HAP-1 (cell line): Measurements from ENCODE around the gene CD63.

Experiments
- DNase-seq, 2 experiments: peaks; one replicate each; pipeline ENCODE4 v3.0.0-alpha.2; 2016 to 2020; ENCODE audit warnings: low spot score in 2 of 2
- H3K27me3 ChIP-seq: fragments of 250-450 bp; sonication (Bioruptor Pico); 2 replicates; pipeline ENCODE4 v1.5.1; 2020; ENCODE audit warnings: low read depth, mild to moderate bottlenecking, moderate library complexity
- H3K36me3 ChIP-seq: fragments of 250-450 bp; sonication (Bioruptor Pico); replicated peaks from 2 replicates; pipeline ENCODE4 v1.5.1; 2020; ENCODE audit warnings: mild to moderate bottlenecking
- H3K4me1 ChIP-seq: fragments of 250-450 bp; sonication (Bioruptor Pico); 2 replicates; pipeline ENCODE4 v1.5.1; 2020; ENCODE audit warnings: mild to moderate bottlenecking
- H3K4me3 ChIP-seq: fragments of 250-450 bp; sonication (Bioruptor Pico); 2 replicates; pipeline ENCODE4 v1.5.1; 2020; ENCODE audit warnings: mild to moderate bottlenecking, moderate library complexity
- H3K9me3 ChIP-seq: fragments of 250-450 bp; sonication (Bioruptor Pico); 2 replicates; pipeline ENCODE4 v1.5.1; 2020; ENCODE audit warnings: mild to moderate bottlenecking, moderate library complexity
- in situ Hi-C: fragments of 300-500 bp; cut with MboI; formaldehyde crosslinking; loops from 3 replicates; pipeline ENCODE4 v1.14.3; 2020; ENCODE audit warnings: low sequenced_read_pairs, inconsistent platforms, mixed read lengths

Gene CD63

GRCh38 chr12:55722948-55723347, 5.9 kb downstream of the CD63 start:
- in situ Hi-C loops: no loop called here

GRCh38 chr12:55721601-55722213, 7.1 kb downstream of the CD63 start:
- H3K4me3 ChIP-seq: no peak overlapping the region
- no peak for DNase-seq
- H3K27me3 ChIP-seq: no peaks in the 10 kb centered on the region
- in situ Hi-C loops: no loop called here
- H3K9me3 ChIP-seq: no peaks in the 10 kb centered on the region
- H3K4me1 ChIP-seq: peaks cover 12% of the 10 kb centered on the region
- peaks cover 32% of the 10 kb centered on the region for H3K36me3 ChIP-seq

More at GRCh38 chr12:55722948-55723347, 5.9 kb downstream of the CD63 start:
- no peak for DNase-seq
- Histone ChIP-seq H3K9me3 (no peaks in the 10 kb centered on the region), H3K4me3 (no peak overlapping the region), H3K27me3 (no peaks in the 10 kb centered on the region), H3K36me3 (peaks cover 39% of the 10 kb centered on the region), H3K4me1 (peaks cover 3% of the 10 kb centered on the region; the same call in 1 of the 2 replicates)

GRCh38 chr12:55720894-55721444, 7.8 kb downstream of the CD63 start:
- DNase-seq: no peak
- Histone ChIP-seq H3K36me3 (peaks cover 27% of the 10 kb centered on the region), H3K27me3 (no peaks in the 10 kb centered on the region), H3K9me3 (no peaks in the 10 kb centered on the region), H3K4me1 (peaks cover 12% of the 10 kb centered on the region), H3K4me3 (no peak overlapping the region)
- in situ Hi-C loops: no loop called here

GRCh38 chr12:55720071-55720564, 8.7 kb downstream of the CD63 start, which contains the start of gene RDH5:
Gene RDH5 (plus strand): TSS chr12:55720393. CDS start chr12:55721185, 792 bp downstream.
- Histone ChIP-seq H3K36me3 (peaks cover 19% of the 10 kb centered on the region), H3K9me3 (no peaks in the 10 kb centered on the region), H3K27me3 (no peaks in the 10 kb centered on the region), H3K4me3 (no peak within 1 kb of the TSS), H3K4me1 (peaks cover 17% of the 10 kb centered on the region)
- in situ Hi-C loops: no loop called here
- DNase-seq: no peak

GRCh38 chr12:55719371-55719770, 9.4 kb downstream of the CD63 start:
- in situ Hi-C loops: no loop called here
- Histone ChIP-seq H3K36me3 (peaks cover 12% of the 10 kb centered on the region), H3K27me3 (no peaks in the 10 kb centered on the region), H3K9me3 (no peaks in the 10 kb centered on the region), H3K4me1 (peaks cover 17% of the 10 kb centered on the region), H3K4me3 (no peak overlapping the region)
- no peak for DNase-seq

- Histone ChIP-seq H3K36me3 (peaks cover 6% of the 10 kb centered on the region), H3K4me3 (no peak overlapping the region), H3K27me3 (no peaks in the 10 kb centered on the region), H3K4me1 (peaks cover 17% of the 10 kb centered on the region), H3K9me3 (no peaks in the 10 kb centered on the region)
- in situ Hi-C loops: no loop called here
- no peak for DNase-seq
These were observed 10.1 kb downstream of the CD63 start for GRCh38 chr12:55718624-55719275.

GRCh38 chr12:55718015-55718414, 10.8 kb downstream of the CD63 start:
- no peaks in the 10 kb centered on the region for H3K36me3 ChIP-seq
- no peak for DNase-seq
- no peak overlapping the region for H3K4me3 ChIP-seq
- no peaks in the 10 kb centered on the region for H3K9me3 ChIP-seq
- H3K4me1 ChIP-seq: peaks cover 17% of the 10 kb centered on the region
- in situ Hi-C loops: no loop called here
- H3K27me3 ChIP-seq: no peaks in the 10 kb centered on the region

- peaks cover 17% of the 10 kb centered on the region for H3K4me1 ChIP-seq
- no peaks in the 10 kb centered on the region for H3K27me3 ChIP-seq
- no peak for DNase-seq
- no peaks in the 10 kb centered on the region for H3K36me3 ChIP-seq
- H3K9me3 ChIP-seq: no peaks in the 10 kb centered on the region
- in situ Hi-C loops: no loop called here
- peak overlapping the region; percentile 70 for H3K4me3 ChIP-seq
These were observed 11.5 kb downstream of the CD63 start for GRCh38 chr12:55717011-55718007.

GRCh38 chr12:55716582-55716957, 12.2 kb downstream of the CD63 start:
- DNase-seq: no peak
- H3K4me3 ChIP-seq: peak overlapping the region; percentile 70
- in situ Hi-C loops: no loop called here
- H3K4me1 ChIP-seq: peaks cover 17% of the 10 kb centered on the region
- peaks cover 1% of the 10 kb centered on the region; the same call in 1 of the 2 replicates for H3K27me3 ChIP-seq
- H3K36me3 ChIP-seq: no peaks in the 10 kb centered on the region
- no peaks in the 10 kb centered on the region for H3K9me3 ChIP-seq

- in situ Hi-C loops: no loop called here
- no peaks in the 10 kb centered on the region for H3K36me3 ChIP-seq
- peak within 1 kb of the TSS; percentile 70 for H3K4me3 ChIP-seq
- H3K27me3 ChIP-seq: peaks cover 4% of the 10 kb centered on the region; the same call in 1 of the 2 replicates
- no peaks in the 10 kb centered on the region for H3K9me3 ChIP-seq
- peaks cover 17% of the 10 kb centered on the region for H3K4me1 ChIP-seq
- DNase-seq: peak; percentile 84 to 97
These were observed 12.8 kb downstream of the CD63 start, which contains the start of gene BLOC1S1 for GRCh38 chr12:55715833-55716581. Gene BLOC1S1 (plus strand): TSS chr12:55716046. CDS start chr12:55716052, 6 bp downstream.

- in situ Hi-C loops: no loop called here
- Histone ChIP-seq H3K4me3 (peak overlapping the region; percentile 70), H3K27me3 (peaks cover 4% of the 10 kb centered on the region; the same call in 1 of the 2 replicates), H3K36me3 (no peaks in the 10 kb centered on the region), H3K9me3 (no peaks in the 10 kb centered on the region), H3K4me1 (peaks cover 17% of the 10 kb centered on the region)
- no peak for DNase-seq
These were observed 13.5 kb downstream of the CD63 start for GRCh38 chr12:55715169-55715764.

GRCh38 chr12:55713721-55714120, 15.1 kb downstream of the CD63 start:
- H3K27me3 ChIP-seq: peaks cover 17% of the 10 kb centered on the region
- peaks cover 17% of the 10 kb centered on the region for H3K4me1 ChIP-seq
- H3K9me3 ChIP-seq: no peaks in the 10 kb centered on the region
- no peak overlapping the region for H3K4me3 ChIP-seq
- no peak for DNase-seq
- H3K36me3 ChIP-seq: no peaks in the 10 kb centered on the region
- in situ Hi-C loops: no loop called here
